ENCODE results near the gene C18orf63. TPM values are rescaled to one million over a fixed set of nuclear protein-coding genes. Genes with fewer than 3 reads are reported as not detected.

C18orf63 gene
- polyA plus RNA-seq, 1 donor (not counting 4 experiments of a cell fraction or from before 2014, with no cell fraction given) = not detected

DNA sequence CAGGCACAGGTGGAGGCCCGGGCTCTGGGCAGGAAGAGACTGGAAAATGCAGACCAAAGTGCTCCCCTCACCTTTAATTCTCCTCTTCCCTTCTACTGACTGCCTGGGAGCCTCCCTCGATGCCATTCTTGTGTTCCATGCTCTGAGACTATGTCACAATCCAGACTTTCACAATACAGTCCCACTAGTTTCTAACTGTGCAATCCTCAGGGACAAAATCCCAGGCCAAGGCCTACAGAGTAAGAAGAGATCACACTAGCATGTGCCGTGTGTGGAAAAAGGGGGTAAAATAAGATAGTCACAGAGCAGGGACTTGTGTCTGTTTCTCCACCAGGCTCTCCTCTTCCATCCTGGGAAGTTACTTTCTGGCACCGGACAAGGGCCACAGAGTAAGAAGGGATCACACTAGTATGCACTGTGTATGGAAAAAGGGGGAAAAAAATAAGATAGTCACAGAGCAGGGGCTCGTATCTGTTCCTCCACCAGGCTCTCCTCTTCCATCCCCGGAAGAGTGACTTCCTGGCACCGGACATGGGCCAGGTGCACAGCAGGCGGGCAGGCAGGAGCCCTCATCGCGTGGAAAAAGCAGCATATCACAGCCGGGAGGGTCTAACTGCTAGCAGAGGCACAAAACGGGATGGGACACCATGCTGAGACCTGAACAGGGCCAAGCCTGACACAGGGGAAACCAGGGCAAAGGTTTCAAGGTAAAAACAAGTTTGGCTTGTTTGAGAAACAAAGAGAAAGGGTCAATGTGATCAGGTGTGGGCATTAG, 33.5 kb upstream of the C18orf63 start:
- no peaks in the 10 kb centered on the region for H4K20me1 ChIP-seq (ENCODE audit: control insufficient read depth, extremely low read depth, insufficient read depth, low read length)
- TF ChIP-seq, protein P1, sequence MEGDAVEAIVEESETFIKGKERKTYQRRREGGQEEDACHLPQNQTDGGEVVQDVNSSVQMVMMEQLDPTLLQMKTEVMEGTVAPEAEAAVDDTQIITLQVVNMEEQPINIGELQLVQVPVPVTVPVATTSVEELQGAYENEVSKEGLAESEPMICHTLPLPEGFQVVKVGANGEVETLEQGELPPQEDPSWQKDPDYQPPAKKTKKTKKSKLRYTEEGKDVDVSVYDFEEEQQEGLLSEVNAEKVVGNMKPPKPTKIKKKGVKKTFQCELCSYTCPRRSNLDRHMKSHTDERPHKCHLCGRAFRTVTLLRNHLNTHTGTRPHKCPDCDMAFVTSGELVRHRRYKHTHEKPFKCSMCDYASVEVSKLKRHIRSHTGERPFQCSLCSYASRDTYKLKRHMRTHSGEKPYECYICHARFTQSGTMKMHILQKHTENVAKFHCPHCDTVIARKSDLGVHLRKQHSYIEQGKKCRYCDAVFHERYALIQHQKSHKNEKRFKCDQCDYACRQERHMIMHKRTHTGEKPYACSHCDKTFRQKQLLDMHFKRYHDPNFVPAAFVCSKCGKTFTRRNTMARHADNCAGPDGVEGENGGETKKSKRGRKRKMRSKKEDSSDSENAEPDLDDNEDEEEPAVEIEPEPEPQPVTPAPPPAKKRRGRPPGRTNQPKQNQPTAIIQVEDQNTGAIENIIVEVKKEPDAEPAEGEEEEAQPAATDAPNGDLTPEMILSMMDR (optimal IDR thresholded peaks at IDR 0.05 in 1 of 3, IDR thresholded peaks at IDR 0.05 in 1 of 3, conservative IDR thresholded peaks at IDR 0.05 in 1 of 3; ENCODE audit: extremely low read depth in 1 of 3, insufficient read depth in 2 of 3, low read length in 3 of 3) = no peak
- TF ChIP-seq EZH2 (IDR thresholded peaks at IDR 0.05; ENCODE audit: low read length) = no peak
- no peak overlapping the region for H3K27ac ChIP-seq (ENCODE audit: control insufficient read depth, insufficient read depth, low read length)
- FAIRE-seq (no peak), DNase-seq (ENCODE audit: low read depth, low spot score) (no peak)
- H3K9me3 ChIP-seq (ENCODE audit: control insufficient read depth, low read depth, low read length) = no peaks in the 10 kb centered on the region
- no peak overlapping the region for H3K4me2 ChIP-seq (ENCODE audit: control insufficient read depth, extremely low read depth, insufficient read depth, low read depth, low read length)
- H2AFZ ChIP-seq (ENCODE audit: control insufficient read depth, low read length) = no peak overlapping the region
- no peaks in the 10 kb centered on the region for H3K9me1 ChIP-seq (ENCODE audit: control insufficient read depth, extremely low read depth, insufficient read depth, low read length)
- no peaks in the 10 kb centered on the region for H3K4me1 ChIP-seq (ENCODE audit: control insufficient read depth, extremely low read depth, insufficient read depth, low read length)
- H3K79me2 ChIP-seq (ENCODE audit: control insufficient read depth, insufficient read depth, low read length) = no peaks in the 10 kb centered on the region
- no peaks in the 10 kb centered on the region for H3K36me3 ChIP-seq (ENCODE audit: control insufficient read depth in 2 of 2, extremely low read depth in 1 of 2, insufficient read depth in 2 of 2, low read length in 2 of 2)
- dilution Hi-C loops (cut with MboI; ENCODE audit: extremely low pct_ligation_motif_present, low sequenced_read_pairs) = no loop called here
- no peaks in the 10 kb centered on the region for H3K27me3 ChIP-seq (ENCODE audit: control insufficient read depth, extremely low read depth, insufficient read depth, low read length)
- no peak overlapping the region for H3K4me3 ChIP-seq (ENCODE audit: control insufficient read depth in 2 of 3, extremely low read depth in 1 of 3, insufficient read depth in 2 of 3, low read depth in 1 of 3, low read length in 3 of 3)
- no peak overlapping the region for H3K9ac ChIP-seq (ENCODE audit: control insufficient read depth, extremely low read depth, insufficient read depth, low read length)

DNA sequence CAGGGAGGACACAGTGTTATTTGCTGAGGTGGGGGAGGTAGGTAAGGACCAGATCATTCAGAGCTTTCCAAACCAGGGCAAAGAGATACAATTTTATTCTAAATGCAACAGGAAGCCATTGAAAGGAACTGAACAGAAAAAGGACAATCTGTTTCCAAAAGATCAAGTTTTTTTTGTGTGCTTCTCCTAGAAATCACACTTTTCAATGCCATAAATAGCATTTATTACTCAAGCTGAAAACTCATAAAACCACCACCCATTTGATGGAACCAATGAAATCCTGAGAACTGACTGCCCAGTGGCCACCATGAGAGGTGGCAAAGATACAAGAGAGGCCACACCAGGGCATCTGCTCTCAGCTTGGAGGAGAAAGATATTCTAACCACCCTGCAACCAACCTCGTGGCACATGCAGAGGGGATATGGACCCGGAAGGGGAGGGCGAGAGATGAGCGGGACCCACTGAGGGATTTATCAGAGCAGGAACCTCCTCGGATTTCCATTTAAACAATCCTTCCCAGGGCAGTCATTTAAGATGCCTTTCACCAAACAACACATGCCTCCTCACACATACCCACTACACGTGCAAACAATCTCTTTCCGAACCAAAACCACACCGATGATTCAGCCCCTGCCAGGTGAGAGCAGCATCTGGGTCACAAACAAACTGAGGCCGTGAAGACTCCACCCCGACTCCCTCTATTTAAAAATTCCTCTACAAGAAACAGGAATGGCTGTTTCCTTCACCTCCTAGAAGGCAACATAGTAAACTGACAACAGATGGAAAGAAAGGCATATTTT, 32.7 kb upstream of the C18orf63 start:
- dilution Hi-C loops (cut with MboI; ENCODE audit: extremely low pct_ligation_motif_present, low sequenced_read_pairs) = no loop called here
- Histone ChIP-seq H3K4me2 (ENCODE audit: control insufficient read depth, extremely low read depth, insufficient read depth, low read depth, low read length) (no peak overlapping the region), H3K4me1 (ENCODE audit: control insufficient read depth, extremely low read depth, insufficient read depth, low read length) (no peaks in the 10 kb centered on the region), H3K9me3 (ENCODE audit: control insufficient read depth, low read depth, low read length) (no peaks in the 10 kb centered on the region), H3K9me1 (ENCODE audit: control insufficient read depth, extremely low read depth, insufficient read depth, low read length) (no peaks in the 10 kb centered on the region), H3K9ac (ENCODE audit: control insufficient read depth, extremely low read depth, insufficient read depth, low read length) (no peak overlapping the region), H3K79me2 (ENCODE audit: control insufficient read depth, insufficient read depth, low read length) (no peaks in the 10 kb centered on the region), H2AFZ (ENCODE audit: control insufficient read depth, low read length) (no peak overlapping the region), H3K27ac (ENCODE audit: control insufficient read depth, insufficient read depth, low read length) (no peak overlapping the region), H3K36me3 (ENCODE audit: control insufficient read depth in 2 of 2, extremely low read depth in 1 of 2, insufficient read depth in 2 of 2, low read length in 2 of 2) (no peaks in the 10 kb centered on the region), H4K20me1 (ENCODE audit: control insufficient read depth, extremely low read depth, insufficient read depth, low read length) (no peaks in the 10 kb centered on the region), H3K4me3 (ENCODE audit: control insufficient read depth in 2 of 3, extremely low read depth in 1 of 3, insufficient read depth in 2 of 3, low read depth in 1 of 3, low read length in 3 of 3) (no peak overlapping the region), H3K27me3 (ENCODE audit: control insufficient read depth, extremely low read depth, insufficient read depth, low read length) (no peaks in the 10 kb centered on the region)
- DNase-seq (ENCODE audit: low read depth, low spot score) (no peak), FAIRE-seq (no peak)
- TF ChIP-seq, protein P1 (optimal IDR thresholded peaks at IDR 0.05 in 1 of 3, IDR thresholded peaks at IDR 0.05 in 1 of 3, conservative IDR thresholded peaks at IDR 0.05 in 1 of 3; ENCODE audit: extremely low read depth in 1 of 3, insufficient read depth in 2 of 3, low read length in 3 of 3) = no peak

Measured in keratinocyte (primary cell).